Umbilical cord (tissue), 2 donors: ENCODE measurements around the gene SMIM38. TPM values are rescaled to one million over a fixed set of nuclear protein-coding genes. Genes with fewer than 3 reads are reported as not detected.

Experiments used
- DNase-seq: peaks from one replicate; pipeline ENCODE4 v3.0.0-alpha.2; 2015; ENCODE audit warnings: low spot score
- total RNA-seq: library from RNA; depleted of rRNA; stranded (reverse); fragments of >200 nt; gene quantifications from one replicate; pipeline ENCODE4 v1.2.3, GENCODE V29; 2014; ENCODE audit warnings: low replicate concordance; ENCODE audit not compliant: insufficient read depth

SMIM38 gene
- total RNA-seq, 1 donor from 2014 or later, result 4.6 TPM

DNA sequence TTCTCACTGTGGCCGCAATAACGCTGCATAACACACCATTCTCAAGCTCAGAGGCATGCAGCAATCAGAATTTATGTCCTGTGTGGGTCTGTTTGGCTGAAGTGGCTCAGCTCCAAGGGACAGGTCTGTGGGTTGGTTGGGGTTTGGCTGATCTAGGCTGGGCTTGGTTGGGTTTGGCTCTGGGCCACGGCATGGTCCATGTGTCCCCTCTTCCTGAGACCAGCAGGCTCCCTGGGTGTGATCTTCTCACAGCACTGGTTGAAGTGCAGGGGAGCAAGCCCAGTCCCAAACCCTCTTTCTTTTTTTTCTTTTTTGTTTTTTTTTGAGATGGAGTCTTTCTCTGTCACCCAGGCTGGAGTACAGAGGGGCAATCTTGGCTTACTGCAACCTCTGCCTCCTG lies 25.0 kb downstream of the SMIM38 start:
- no peak for DNase-seq

DNA sequence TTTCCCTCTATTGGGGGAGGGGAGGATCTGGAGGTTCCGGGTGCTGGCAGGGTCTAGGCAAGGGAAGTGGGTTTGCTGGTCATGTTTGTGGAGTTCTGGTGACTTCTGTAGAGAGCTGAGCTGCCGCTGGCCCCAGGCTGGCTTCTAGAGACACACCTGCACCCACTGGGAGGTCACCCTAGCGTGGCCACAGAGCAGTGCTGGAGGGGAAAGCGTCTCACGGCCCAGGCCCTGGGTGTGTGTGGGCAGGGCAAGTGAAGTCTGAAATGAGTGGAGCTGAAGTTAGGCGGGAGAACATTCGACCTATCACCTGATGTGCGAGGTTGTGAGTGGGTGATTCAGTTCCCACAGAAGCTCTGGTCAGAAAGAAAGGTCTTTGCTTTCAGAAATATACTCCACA lies 27.9 kb downstream of the SMIM38 start:
- DNase-seq, result no peak

DNA sequence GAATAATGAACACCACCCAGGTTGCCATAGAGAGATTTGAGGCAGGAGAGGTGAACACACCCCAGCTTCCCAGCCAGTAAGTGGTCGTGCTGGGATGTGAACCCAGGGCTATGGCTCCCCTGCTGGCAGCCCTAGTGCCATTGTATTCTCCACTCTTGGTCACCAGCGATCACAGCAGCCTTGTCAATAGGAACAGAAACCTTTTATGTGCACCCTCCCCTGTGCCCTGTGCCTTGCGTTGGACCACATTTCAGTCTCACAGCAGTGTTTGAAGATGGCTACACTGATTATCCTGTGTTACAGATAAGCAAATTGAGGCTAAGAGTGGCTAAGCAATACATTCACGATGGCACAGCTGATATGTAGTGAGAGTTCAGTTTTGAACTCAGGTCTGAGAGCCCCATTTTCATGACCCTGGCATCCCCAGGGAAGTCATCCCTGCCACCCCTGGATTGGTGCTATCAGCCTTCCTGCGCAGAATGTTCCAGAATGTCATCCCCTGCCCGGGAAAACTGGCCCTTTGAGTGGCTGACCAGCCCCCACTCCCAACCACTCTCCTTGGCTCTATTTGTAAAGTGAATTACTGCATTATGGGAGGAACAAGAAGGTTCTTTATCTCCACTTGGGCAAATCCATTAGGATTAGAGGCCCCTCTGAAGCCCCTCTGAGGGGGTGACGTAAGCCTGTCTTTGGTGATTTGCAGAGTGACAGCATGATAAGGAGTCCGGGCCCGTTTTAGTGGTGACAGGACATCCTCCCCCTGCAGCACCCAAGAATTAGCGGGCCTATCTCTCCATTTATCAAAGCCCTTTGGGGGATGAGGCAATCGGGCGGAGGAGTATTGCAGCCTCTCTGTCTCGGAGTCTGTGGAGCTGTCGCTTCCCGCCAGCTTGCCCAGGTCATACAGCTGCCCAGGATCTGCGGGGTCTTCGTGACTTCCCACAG lies 30.9 kb downstream of the SMIM38 start:
- DNase-seq, result peak; percentile 74

DNA sequence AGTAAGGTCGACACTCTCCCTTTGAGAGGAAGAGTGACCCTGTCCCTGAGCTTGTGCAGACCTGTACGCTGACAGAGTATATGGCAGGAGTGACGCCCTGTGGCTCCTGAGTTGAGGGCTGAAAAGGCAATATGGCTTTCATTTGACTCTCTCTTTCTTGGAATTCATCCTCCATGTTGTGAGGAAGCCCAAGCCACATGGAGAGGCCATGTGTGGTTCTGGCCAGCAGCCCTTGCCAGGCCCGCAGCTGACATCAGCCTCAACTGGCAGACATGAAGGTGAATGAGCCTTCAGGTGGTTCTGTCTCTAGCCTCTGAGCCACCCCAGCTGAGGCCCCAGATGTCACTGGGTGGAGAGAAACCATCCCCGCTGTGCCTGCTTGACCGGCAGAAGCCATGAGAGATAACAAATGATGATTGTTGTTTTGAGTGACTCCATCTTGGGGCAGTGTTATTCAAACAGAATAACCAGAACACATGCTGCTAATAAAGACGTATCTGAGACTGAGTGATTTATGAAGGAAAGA lies 31.9 kb downstream of the SMIM38 start:
- DNase-seq, result no peak

DNA sequence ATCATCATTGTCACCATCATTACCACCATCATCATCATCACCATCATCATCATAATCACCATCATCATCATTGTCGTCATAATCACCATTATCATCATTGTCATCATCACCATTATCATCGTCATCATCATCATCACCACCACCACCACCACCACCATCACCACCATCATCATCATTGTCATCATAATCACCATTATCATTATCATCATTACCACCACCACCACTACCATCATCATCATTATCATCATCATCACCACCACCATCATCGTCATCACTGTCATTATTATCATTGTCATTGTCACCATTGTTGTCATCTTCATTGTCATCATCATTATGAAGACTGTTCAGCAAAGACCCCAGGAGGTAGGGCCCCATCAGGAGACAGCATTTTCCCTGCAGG lies 33.3 kb downstream of the SMIM38 start:
- DNase-seq, result no peak

DNA sequence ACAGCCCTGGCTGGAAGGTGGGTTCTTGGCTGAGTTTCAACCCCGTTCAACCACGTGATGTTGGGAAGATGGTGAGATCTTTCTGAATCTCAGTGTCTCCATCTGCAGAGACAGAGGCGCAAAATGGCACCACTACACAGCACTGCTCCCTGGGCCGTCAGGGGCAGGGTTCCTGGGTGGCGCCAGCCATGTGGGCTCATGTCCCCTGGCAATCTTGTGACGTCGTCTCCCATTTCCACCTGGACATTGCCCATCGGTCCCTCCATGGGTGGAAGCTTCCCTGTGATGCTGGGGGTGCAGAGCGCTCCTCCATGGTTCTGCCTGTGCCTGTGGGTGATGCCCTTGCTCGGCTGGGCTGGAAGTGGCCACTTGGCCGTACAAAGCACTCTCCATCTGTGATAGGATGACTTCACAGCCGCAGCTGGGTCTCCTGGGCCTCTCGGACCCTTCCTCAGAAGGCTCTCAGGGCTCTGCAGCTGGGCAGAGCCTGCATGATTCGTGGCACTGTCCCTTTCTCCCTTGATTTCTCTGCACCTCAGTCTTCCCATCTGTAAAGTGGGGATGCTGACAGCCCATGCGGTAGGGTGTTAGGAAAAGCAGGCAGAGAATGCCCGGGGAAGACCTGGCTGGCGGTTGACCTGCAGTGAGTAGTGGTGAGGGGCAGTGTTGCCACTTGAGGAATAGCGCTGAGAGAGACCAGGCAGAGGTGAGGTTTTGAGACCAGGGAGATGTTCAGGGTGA lies 35.2 kb downstream of the SMIM38 start:
- no peak for DNase-seq

DNA sequence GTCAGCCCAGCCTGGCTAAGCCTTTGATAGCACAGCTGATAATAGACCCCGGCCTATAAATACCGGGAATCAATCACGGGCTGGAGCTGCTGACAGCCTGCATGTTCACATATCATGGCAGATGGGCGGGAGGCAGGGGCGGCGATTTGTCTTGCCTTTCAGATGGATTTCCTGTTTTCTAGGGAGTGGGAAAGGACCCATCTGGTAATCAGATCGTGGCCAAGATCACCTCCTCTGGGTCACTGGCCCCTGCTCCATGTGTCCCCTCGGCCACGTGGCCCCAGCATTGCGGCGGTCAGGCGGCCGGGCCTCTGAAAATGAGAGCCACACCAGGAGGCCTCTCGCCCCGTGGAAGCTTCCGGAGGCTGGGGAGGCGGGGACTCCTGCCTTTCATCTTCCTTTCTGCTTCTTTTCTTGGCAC lies 36.6 kb downstream of the SMIM38 start:
- peak; percentile 62 for DNase-seq

DNA sequence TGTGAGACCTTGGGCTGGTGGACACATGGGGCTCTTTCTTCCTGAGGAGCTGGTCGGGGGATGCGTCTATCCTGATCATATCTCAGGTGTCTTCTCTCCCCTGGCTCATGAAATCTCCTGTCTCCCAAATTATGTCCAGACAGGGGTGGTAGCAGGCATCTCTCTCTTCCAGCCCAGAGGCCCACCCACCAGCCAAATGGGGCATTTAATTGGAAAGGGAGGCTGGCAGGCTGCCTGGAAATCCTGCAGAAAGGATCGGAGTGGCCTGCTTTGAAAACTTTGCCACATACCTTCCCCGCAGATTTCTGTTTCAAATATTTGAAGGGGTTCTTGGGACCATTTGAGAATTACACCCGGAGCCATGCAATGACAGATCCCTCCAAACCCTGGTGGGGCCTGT lies 37.4 kb downstream of the SMIM38 start:
- peak; percentile 62 for DNase-seq

DNA sequence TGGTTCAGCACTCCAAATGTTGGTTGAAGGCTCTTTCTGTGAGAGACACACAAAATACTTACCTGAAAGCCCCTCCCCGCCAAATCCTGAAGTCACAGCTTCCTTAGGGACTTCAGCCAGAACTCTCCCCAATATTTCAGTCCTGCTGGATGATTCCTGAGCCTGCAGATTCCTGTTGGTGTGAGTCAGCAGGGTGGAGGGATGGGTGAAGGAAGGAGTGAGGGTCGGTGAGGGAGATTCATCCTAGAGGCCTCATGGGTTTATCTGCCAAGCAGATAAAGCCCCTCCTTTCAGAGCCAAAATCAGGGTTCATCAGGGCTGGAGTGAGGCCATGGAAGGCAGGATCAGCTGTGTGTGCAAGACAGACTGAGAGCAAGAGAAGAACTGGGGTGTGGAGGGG lies 37.9 kb downstream of the SMIM38 start:
- peak; percentile 86 for DNase-seq

DNA sequence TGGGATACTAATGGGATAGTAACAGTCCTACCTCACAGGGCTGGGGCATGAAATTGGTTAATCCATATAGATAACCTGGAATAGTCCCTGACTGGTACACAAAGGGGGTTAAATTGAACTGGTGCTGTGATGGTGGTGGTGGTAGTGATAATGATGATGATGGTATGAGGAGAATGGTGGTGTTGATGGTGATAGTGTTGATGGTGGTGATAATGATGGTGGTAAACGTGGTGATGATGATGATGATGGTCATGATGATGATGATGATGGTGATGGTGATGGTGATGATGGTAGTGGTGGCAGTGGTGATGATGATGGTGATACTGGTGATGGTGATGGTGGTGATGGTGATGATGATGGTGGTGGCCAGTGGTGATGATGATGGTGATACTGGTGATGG lies 38.7 kb downstream of the SMIM38 start:
- DNase-seq, result no peak

DNA sequence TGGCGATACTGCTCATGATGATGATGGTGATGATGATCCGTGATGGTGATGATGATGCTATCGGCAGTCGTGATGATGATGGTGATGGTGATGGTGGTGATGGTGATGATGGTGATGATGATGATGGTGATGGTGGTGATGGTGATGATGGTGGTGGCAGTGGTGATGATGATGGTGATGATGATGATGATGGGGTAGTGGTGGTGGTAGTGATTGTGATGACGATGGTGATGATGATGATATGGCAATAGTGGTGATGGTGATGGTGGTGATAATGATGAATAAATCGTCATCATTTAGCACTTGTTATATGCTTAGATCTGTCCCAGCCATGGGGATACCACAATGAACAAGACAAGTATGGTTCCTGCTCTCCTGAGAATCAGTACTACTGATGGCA lies 39.2 kb downstream of the SMIM38 start:
- no peak for DNase-seq

DNA sequence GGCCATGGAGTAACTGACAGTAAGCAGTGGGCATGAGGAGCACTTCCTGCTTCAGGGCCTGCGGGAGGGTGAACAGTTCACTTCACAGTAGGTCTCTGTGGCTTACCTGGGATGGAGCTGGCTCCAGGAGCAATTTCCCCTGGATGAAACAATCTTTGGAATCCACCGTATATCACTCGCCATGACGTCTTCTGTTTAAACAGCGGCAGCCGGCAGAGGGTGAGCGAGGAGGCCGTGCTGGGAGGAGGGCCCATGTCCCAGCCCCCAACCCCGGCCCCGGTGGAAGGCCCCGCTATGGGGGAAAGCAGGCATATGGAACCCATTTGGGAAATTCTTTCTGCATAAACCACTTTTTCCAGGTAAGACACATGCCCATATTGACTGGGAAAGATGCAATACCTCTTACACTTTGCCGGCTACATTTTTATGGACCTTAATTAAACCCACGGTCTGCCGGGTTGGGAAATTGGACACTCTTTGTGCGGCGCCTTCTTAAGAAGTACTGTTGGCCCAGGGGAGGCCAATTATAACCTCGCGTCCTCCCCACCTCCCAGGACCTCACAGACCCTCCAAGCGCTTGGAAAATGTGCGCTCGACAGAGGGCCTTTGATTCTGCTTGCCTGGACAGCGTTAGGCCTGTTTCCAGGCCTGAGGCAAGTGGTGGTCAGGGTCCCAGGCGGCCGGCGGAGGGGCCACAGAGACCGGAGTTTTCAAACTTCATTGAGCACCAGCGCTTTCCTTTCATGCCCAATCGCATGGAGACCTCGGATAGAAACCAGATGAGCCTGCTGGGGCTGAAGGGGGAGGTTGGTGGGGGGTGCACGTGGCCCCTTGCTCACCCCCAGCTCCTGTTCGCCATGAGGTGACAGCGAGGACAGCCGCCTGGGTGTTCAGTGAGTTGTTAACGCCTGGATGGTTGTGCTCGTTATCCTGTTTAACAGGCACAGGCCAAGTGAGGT lies 40.4 kb downstream of the SMIM38 start:
- no peak for DNase-seq

DNA sequence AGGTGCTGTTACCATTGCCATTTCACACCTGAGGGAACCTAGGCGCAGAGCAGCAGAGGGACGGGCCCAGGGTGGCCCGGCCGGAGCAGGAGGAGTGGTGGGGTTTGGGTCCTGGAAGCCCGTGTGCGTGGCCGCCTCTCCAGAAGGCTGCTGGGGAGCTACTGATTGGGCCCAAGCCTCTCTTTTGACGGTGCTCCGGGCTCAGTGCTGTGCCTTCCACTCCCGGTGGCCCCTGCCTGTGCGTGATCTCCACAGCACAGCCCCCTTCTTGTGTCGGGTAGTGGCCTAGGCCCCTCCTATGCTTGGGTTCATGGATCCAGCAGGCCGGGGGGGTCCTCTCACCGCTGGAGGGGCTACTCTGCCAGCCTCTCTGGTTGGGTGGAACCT lies 41.0 kb downstream of the SMIM38 start:
- no peak for DNase-seq

DNA sequence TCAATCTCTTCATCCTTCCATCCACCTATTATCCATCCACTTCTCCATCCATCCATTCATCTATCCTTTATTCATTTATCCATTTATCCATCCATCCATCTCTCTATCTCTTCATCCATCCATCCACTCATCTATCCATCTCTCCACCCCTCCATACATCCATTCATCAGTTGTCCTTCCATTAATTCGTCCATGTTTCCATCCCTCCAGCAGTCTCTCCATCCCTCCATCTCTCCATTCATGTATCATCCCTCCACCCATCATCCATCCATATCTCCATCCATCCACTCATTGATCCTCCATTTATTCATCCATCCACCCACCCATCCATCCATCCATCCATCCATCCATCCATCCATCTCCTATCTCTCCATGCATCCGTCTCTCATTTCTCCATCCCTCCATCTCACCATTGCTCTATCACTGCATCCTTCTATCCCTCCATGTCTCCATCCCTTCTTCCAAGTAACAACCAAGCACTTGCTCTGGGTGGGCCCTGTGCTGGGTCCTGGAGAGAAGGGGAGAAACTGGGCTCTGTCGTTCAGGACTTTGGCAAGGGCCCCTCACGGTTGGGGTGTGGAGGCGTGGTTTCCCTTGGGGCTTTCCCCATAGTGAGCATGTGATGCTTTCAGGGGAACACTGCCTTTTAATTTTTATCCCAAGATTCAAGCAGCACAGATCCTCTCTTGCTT lies 43.3 kb downstream of the SMIM38 start:
- no peak for DNase-seq

DNA sequence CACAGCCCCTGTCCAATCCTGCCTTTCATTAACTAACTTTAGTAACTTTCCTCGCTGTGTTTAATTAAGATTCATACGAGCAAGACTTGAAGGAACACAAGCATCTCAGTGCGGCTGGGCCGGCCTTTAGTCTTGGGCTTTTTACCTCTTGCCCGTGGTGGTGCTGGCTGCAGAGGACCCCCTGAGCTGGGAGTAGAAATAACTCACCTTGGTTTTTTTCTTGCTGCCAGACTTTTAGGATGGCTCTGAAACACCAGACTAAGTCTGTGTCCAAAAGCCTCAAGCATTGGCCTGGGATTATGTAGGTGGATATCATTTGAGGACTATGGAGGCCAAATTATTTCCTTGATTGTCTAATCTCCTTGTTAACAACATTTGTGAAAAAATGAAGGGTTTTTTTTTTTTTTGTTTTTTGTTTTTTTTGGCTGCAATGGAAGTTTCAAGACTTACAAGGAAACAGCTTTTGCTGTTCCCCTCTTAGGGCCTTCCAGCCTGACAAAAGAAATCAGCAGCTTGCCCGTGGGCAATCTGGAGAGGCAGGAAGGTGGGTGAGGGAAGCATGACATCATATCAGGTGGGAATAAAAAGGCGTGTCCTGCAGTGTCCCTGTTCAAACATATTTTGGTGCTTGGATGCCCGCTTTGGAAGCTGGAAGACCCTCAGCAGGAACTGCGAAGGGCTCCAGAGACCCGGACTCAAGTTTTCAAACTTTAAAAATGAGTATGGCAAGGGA lies 44.0 kb downstream of the SMIM38 start:
- no peak for DNase-seq

DNA sequence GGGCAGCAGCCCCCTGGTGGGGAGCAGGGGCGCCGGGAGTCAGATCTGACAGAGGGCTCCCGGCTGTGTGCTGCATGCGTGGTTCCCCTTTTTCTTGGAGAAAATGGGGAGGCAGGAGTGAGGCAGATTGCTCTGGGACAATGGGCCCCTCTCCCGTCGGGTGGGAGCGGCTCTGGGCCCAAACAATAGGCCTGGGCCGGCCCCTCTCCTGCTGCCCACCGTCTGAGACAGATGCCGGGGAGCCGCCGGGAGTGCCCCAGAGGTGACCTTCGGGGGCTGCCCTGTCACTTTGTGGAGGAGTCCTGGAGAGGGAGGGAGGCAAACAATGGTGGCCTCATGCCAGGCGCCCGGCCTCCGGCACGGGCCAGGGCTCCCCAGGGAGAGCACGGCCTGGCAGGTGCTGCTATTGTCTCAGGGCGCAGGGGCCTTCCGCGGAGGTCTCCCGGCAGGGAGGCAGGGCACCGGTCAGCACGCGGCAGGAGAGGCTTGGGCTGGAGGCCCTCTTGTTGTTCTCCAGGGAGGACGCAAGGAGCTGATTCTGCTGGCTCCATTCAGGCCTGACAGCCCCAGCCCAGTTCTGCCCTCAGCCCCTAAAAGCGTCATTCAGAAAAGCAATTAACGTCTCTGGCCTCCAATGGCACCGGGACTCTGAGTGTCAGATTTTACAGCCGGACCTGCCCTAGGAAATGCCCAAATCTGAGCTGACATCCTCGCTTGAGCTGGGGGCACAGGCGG lies 44.8 kb downstream of the SMIM38 start:
- no peak for DNase-seq

DNA sequence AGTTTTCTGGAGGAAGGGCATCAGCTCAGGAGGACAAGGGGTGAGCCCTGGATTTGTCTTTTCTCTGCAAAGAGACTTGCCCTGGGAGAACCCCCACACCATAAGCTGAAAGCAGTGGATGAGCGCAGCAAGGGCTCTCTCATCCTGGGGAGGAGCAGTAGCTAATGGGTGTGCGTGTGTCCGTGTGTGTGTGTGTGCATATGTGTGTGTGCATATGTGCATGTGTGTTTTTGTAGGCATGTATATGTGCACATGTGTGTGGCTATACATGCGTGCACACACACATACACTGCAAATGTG lies 45.3 kb downstream of the SMIM38 start:
- no peak for DNase-seq

DNA sequence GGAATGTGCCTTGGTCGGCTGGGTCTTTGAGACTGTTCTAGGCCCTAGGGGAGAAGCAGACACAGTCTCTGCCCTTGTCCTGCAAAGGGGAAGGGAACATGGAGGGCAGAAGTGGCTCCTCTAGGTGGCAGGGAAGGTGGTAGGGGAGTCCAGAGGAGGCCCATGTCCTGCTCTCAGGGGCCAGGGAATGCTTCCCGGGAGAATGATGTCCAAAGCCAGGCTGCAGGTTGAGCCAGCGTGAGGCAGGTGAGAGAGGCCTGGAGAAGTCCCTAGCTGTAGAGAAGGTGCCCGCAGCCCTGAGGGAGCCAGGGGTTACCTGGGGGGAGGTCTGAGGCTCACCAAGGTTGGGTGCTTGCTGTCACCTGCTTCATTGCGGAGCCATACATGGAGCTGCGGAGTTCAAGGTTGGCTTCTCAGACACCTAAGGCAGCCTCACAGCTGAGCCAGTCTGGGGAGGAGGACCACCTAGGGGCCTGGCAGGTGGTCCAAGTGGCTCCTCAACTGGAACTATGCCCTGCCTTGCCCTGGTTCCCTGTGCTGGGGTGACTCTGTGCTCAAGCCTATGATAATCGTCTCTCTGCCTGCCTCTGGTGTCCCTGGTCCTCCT lies 46.1 kb downstream of the SMIM38 start:
- DNase-seq, result no peak

DNA sequence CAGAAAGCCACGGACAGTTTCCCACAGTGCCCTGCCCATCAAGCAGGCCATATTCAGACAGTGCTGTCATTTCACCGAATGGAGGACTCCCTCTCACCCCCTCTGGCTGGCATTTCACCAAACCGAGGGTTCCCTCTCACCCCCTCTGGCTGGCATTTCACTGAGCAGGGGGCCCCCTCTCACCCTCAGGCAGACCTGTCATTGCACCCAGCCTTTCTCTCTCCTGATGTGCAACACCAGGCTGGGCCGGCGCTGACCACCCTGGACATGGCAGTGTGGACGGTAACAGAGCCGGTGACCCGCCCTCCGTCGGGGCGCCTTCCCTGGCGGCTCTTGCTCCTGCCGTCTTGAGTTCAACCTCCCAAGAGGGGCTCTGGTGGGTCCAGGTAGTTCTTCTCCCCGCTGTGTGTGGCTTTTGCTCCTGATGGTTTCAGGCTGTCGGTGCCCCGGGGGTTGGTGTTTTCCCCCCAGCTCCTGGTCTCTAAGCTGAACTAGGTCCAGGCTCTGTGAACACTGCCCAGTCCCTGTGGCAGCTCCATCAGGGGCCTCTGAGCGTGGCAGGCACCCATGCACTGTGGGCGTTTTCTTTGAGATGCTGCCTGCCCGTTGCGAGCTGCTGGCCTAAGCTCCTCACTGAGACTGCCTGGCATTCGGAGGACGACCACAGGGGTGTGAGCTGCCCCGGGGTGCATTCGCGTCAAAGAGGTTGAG lies 46.9 kb downstream of the SMIM38 start:
- no peak for DNase-seq
